ENCODE measurements around the gene QKI.

GRCh38 chr6:163432300-163432699, 17.8 kb downstream of the QKI start:
- TF ChIP-seq CTCF (IDR thresholded peaks at IDR 0.05) (no peak), POLR2A (IDR thresholded peaks at IDR 0.05) (no peak)

Data from lower leg skin (tissue), 3 donors.